NCI-H2107 treated with DMSO at 0.1 percent for 48 hours (cell line): Measurements from ENCODE around the gene ACTR10.
"Not testable (repeated sequence)": the region's sequence is repeated elsewhere in the genome, so short reads cannot be mapped to it uniquely, and the experiment has no call there.

Source experiments
- DNase-seq: peaks from one replicate; lab custom pipeline; 2025; ENCODE audit not compliant: unreplicated experiment; lab: John Stamatoyannopoulos, UW

The ACTR10 gene

DNA sequence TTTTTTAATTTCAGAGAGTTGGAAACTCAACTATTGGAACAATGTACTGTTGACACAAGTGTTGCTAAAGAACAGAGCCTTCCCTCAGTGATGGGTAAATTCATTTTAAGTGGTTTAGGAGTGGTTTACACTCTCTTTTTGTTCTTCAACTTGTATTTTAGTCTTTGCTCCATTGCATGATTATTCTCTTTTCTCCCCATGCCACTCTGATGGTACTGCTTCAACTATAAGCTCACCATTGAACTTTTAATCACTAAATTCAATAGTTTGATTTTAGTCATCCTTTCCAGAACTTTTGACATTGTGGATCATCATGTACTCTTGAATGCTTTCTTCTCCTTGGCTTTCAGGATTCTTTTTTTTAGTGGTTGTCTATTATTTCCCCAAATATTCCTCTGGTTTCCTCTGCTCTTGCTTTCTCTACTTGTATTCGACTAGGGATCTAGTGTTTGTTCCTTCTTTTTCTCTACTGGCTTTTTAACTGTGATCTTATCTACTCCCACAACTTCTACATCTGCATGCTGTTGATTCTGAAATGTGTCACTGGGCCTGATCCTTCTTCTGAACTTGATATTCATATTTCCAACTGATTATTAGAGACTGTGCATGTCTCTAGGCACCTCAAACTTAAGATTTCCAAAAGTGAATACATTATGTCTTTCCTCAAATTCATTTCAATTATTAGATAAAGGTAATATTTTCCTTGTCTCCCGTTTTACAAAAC lies 15.4 kb downstream of the ACTR10 start:
- DNase-seq = no peak

DNA sequence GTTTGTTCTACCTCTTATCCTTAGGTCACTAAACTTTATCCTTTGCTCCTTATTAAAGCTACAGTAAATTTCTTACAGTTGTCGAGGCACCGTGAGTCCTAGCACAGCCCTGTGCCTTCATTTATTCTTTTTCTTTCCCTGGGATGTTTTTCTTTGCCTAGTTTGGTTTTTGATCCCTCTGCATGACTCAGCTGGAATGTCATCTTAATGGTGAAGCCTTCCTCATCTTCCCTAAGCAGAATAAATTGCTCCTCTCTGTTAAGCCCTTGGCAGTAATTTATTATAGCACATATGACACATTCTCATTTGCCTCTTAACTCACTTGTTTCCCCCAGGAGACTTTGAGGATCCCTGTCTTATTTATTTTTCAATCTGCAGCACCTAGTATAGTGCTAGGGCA lies 16.6 kb downstream of the ACTR10 start:
- DNase-seq = no peak

DNA sequence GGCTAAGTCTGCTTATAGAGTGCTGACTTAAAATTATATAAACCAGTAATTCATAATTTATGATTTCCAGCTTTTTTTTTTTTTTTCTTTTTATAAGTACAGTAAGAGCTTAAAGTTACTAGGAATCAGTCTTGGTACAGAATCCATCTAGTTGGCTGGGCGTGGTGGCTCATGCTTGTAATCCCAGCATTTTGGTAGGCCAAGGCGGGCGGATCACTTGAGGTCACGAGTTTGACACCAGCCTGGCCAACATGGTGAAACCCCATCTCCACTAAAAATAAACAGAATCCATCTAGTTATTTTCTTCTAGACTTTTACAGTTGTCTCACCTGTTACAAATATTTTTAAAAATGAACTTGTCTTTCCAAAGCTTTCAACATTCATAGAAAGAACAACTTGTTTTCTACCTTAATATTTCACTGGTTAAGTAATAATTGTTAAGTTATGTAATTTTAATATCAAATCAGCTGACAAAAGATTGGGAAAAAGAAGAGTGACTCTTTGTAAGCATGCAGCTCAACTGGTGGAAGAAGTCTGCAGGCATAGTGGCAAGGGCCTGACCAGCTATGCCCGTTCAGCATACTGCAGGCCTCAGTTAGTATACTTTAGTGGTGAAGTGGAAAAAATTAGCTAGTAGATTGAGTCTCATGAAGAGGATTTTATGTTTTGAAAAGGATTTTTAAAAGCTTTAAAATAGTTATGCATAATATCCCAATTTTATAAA lies 27.3 kb downstream of the ACTR10 start:
- DNase-seq = no peak

DNA sequence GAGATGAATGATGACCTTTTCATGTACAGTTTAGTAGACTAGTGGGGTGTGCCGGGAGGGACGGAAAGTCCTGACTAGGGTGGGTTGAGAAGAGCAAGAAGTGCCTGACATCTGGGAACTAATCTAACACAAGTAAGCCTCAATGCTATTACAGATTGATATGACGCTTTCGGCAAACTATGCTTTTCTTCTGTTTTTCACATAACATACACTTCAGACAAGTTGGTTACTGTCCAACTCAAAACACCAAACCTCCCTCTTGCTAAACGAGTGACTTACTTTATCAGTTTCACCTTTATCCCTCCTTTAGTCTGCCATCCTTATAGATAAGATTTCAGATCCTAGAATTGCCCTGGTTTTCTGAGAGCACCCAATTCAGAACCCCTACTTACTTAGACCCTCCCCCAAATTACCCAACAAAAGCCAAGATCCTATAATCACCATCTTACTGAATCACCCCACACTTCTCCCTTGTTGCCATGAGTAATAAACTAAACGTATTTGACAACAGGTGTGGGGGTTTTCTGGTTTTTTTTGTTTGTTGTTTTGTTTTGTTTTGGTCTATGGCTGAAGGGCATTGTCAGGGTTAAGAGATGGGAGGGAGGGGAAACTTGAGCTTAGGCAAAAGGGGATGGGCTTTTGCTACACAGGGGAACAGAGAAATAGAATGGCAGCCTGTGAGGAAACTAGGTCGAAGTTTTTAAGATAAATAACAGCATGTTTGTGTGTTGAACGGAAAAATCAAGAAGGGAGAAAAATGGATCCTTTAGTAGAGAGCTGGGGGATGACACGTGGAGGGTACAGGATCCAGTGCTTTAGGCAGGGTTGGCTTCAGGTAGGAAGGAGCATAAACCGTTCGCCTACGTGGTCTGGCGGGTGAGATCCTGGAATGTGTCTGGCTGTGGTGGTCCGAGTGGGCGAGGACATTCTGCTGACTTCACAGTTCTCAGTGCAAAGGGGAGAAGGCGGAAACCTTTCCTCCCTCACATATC lies 38.6 kb downstream of the ACTR10 start:
- DNase-seq = no peak

DNA sequence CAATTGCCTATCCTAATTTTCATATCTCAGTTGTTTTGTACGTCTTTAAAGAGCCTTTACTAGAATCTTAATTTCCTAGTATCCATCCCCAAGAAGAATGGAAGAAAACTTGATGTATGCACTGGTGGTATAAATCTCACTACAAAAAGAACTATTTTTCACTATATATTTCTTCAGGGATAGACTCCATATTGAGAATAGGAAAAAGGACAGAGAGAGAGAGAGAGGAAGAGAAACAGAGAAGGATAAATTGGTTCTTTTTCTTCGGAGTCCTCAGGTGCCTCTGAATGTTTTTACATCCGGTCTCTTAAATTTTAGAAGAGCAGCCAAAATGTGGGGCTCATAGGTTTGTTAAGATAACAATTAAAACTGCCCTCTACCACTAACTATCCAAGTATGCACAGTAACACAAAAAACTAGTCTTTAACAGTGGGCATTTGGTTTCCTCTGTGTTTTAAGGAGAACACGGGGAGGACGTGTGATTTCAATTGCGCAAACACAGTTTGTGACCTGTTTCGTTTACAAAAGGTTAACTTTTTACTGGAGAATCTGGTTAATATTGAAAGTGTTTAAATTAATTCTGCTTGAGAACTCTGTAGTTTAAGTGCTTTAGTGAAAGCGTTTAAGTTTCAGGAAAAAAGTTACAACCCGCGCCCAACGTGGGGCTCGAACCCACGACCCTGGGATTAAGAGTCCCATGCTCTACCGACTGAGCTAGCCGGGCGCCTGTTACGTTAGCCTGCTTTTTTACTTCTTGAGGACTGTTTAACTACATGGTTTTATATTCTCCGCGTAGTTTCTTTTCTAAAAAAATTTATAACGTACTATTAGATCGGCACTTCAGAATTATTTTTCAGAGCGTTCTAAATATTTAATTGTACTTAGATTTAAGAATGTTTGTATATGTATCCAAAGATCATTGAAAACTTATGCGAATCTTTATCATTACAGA lies 39.6 kb downstream of the ACTR10 start:
- DNase-seq = peak; percentile 83

DNA sequence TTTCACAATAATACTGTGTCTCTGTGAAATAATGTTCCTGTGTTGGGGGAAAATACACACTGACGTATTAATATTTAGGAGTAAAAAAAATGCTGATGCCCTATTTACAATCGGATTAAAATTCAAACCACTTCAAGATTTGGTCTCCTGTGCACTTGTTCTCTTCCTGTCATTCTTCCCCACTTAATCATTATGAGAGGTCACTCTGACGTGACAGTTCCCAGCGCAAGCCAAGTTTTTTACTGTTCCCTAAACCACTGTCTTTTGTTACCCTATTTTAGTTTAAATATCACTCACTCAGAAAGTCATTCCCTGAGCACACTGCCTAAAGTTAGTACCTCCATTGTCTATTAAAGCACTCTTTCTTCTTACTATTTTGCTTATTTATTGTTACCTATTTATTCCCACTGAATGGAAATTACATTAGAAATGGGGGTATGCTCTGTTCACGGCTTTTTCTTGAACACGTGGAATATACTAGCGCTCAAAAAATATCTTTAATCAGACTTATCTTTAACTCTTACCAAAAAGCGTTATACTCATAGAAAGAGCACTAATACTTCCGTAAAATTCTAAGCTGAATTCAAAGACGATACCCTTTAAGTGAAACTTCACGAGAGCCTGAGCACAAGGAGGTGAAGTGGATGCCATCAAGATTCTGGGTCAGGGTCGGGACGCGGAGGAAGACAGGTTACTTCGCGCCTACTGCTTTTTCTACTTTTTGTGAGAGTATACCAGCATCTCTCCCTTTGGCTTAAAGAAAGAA lies 44.0 kb downstream of the ACTR10 start:
- peak; percentile 96 for DNase-seq

DNA sequence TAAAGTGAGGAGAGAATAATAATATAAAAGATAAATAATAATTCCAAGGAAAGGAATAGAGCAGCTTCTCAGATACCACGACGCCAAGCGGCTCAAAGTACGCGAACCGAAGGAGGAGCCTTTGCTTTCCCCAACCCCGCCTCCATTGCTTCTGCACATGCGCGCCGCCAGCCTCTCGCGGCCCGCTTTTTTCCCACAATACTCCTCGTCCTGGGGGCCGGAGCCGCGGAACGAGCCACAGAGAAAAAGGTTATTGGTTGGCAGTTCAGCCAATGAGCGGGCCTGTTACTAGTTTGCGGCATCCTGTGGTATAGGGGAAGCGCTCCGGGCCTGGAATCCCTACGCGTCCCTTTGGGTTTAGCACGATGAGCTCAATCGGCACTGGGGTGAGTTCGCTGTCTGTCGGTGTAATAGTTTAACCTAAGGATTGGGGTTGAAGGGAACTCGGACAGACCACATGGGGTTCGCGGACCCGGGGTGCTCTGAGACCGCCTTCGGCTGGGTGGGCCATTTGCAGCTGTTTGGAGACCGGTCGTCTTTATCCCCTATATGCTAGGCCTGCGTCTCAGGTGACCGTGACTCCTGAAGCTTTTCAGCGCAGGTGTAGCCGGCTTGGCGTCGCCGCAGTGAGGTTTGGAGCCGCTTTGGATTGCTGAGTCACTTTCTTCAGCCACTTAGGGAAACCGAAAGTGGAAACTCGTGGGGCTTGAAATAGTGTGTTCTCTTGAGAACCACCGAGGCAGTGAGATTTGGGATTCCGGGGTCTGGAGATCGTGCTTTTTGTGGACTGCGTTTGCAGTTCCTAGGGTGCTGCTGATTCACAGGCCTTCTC lies 44.8 kb downstream of the ACTR10 start, which contains the start of gene PSMA3:
Gene PSMA3, plus strand, starts transcription at position 288 of the 832 bp plus-strand sequence. Its CDS starts 78 bp downstream, at position 366.
- DNase-seq = peak; percentile 100

DNA sequence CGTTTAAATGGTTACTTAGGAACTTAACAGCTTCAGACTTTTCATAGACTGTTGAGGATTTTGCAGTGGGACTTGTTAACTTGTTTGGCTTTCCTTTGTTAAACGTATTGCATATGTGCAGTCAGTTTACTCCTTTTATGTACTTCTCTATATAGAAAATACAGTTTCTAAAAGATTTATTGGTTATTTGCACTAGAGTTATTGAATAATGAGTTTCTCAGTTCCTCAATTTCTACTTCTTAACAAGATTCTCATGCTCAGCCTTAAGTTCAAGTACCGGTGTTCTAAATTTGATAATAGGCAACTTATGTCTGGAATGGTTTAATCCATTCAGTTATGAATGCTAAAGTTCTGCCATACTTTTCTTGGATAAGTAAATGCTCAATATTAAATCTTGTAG lies 45.6 kb downstream of the ACTR10 start:
- DNase-seq = no peak

DNA sequence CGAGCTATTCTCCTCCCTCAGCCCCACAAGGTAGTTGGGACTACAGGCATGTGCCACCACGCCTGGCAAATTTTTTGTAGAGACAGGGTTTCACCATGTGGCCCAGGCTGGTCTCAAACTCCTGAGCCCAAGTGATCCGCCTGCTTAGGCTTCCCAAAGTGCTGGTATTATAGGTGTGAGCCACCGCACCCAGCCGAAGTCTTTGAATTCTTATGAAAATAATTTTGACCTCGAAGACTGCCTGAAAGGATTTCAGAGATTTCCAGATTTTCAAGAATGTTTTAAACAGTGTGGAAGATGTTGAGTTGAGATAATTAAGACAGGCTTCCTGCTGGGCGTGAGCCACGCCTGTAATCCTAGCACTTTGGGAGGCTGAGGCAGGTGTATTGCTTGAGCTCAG lies 49.7 kb downstream of the ACTR10 start:
- DNase-seq = no peak

DNA sequence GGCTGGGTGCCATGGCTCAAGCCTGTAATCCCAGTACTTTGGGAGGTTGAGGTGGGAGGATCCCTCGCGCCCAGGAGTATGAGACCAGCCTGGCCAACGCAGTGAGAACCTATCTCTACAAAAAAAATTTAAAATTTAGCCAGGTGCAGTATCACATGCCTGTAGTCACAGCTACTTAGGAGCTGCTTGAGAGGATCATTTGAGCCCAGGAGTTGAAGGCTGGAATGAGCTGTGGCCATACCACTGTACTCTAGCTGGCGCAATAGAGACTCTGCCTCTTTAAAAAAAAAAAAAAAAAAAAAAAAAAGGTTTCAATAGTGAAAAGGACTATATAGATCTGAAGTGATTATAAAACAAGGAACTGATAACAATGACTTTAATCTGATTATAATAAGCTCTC lies 58.2 kb downstream of the ACTR10 start:
- DNase-seq = no peak

DNA sequence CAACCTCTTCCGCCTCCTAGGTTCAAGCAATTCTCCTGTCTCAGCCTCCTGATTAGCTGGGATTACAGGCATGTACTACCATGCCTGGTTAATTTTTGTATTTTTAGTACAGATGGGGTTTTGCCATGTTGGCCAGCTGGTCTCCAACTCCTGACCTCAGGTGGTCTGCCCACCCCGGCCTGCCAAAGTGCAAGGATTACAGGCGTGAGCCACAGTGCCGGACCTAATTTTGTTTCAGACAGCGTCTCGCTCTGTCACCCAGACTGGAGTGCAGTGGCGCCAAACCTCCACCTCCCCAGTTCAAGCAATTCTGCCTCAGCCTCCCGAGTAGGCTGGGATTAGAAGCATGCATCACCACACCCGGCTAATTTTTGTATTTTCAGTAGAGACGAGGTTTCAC lies 62.1 kb downstream of the ACTR10 start:
- DNase-seq = not testable (repeated sequence)

DNA sequence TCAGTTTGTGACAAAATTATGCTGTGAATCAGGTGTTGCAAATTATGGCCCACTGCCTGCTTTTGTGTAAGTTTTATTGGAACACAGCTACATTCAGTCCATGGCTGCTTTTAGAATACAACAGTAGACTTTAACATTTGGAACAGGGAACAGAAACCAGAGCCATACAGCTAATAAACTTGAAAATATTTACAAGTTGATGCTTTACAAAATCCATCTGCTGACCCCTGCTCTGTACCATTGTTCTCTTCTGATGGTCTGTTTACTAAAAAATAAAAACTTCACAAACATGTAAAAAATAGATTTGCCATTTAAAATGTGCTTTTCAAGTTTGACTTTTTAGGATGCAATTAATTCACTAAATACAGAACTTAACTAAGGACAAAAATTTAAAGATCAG lies 65.5 kb downstream of the ACTR10 start:
- no peak for DNase-seq

DNA sequence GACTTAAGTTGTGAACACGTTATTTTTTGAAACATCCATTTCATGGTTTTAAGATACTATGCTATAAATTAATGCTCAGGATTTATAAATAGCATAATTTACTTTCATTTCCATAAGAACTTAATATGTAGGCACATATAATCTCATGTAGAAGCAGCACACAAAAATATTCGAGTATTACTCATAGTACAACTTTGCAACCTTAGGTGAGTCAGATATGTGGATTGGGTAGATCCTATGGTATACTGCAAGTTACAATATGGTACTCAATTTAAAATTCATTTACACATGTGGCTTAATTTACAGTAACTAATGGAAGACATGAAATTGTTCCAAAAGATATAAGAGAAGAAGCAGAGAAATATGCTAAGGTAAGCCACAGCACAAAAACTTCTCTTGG lies 70.7 kb downstream of the ACTR10 start:
- no peak for DNase-seq

DNA sequence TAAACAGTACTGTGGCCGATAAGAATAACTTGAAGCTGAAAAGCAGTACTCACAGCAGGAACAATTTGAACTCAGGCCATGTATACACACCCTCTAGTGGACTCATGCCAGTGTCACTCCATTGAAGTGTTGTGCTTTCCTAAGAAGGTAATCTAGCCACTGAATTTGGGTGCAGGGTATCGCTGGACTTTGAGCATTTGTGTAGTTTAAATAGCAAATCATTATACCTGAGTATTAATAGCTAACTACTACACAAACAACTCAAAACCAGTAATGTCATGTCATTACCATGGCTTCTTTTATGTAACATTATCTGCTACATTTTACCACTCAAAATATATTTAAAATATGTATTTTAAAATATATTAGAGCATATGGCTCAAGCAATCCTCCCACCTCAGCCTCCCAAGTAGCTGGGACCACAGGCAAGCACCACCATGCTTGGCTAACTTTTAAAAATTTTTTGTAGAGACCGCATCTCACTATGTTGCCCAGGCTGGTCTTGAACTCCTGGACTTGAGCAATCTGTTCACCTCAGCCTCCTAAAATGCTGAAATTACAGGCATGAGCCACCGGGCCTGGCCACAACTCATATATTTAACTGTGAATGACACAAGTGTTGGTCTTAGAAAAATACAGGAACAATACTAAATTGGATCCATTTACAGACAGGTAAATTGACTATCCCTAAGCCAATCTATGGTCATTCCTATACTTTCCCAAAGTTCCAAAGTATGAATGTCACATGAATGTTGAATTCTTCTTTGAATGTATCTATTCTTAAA lies 72.8 kb downstream of the ACTR10 start:
- no peak for DNase-seq

DNA sequence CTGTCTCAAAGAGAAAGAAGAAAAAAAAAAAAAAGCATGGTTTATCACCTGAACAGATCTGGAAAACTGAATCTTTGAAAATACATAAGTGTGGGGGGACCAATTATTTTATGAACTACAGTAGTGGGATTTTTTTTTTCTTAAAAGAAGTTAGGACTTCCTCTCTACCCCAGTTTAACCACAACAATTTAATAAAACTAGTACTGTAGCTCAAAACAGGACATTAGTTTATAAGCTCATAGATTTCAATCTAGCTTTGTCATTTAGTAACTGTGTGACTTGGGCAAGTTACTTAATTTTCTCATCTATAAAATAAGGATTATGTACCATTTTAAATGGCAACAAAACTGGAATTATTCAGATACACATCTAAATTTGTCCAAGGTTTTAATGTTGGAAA lies 74.9 kb downstream of the ACTR10 start:
- no peak for DNase-seq

DNA sequence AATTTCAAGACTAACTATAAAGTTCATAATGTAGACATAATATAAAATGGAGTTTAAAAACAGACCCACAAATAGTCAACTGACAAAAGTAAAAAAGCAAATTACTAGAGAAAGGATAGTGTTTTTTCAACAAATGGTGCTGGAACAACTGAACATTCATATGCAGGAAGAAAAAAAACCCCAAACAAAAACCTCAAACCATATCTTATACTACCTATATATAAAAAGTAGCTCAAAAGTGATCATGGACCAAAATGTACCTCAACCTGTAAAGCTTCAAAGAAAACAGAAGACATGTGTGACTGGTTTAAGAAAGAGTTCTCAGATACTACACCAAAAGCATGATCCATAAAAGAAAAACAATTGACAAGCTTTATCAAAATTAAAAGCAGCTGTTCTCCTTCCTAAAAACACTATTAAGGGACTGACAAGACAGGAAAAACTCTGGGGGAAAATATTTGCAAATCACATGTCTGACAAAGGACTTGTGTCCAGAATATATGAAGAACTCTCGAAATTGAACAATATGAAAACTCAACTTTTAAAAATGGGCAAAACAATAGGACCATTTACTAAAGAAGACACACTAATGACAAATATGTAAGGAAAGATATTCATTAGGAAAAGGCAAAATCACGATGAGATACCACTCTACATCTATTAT lies 75.7 kb downstream of the ACTR10 start:
- no peak for DNase-seq

DNA sequence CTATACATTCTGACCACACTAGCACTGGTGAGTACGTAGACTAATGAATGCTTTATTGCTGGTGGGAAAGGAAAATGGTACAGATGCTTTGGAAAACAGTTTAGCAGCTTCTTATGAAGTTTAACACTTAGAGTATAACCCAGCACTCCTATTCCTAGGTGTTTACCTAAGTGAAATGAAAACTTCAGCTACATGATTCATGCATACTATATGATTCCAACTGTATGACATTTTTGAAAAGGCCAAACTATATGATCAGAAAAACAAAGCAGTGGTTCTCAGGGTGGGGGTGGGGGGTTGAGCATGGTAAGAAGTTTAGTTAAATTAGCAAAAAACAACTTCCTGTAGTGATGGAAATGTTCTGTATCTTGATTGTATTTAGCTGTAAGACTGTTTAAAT lies 76.3 kb downstream of the ACTR10 start:
- no peak for DNase-seq
